T-helper 17 cell (primary cell): ENCODE data around the gene WDR38. TPM values are rescaled to one million over a fixed set of nuclear protein-coding genes. Genes with fewer than 3 reads are reported as not detected.

Experiments used
- ATAC-seq: fragments of 150-1000 bp; cut with Tn5 transposase; 2 replicates; pipeline ENCODE4 v1.10.0; 2021; ENCODE audit warnings: mild to moderate bottlenecking, moderate library complexity
- DNase-seq, 3 donors: peaks; one replicate each; pipeline versions ENCODE4 v3.0.0 to v3.0.0-alpha.2; 2020 to 2021
- H3K9me3 ChIP-seq: one replicate; pipeline ENCODE4 v1.7.0; 2013; ENCODE audit warnings: low read length, mild to moderate bottlenecking; ENCODE audit not compliant: control insufficient read depth, poor library complexity, severe bottlenecking
- H3K27ac Mint-ChIP-seq: one replicate; pipeline ENCODE4 v1.8.0; 2022; ENCODE audit warnings: mild to moderate bottlenecking, moderate library complexity, mixed read lengths
- H3K27me3 Mint-ChIP-seq: one replicate; pipeline ENCODE4 v1.8.0; 2022; ENCODE audit warnings: mixed read lengths
- H3K36me3 Mint-ChIP-seq: one replicate; pipeline ENCODE4 v1.8.0; 2022; ENCODE audit warnings: low read depth, mixed read lengths
- H3K4me1 Mint-ChIP-seq: one replicate; pipeline ENCODE4 v1.8.0; 2022; ENCODE audit warnings: mild to moderate bottlenecking, mixed read lengths
- H3K4me3 Mint-ChIP-seq: one replicate; pipeline ENCODE4 v1.8.0; 2022; ENCODE audit warnings: mild to moderate bottlenecking, moderate library complexity, mixed read lengths
- total RNA-seq, 4 donors: library from RNA in 2 of 4; stranded (reverse) in 2 of 4; gene quantifications; one replicate each; pipeline ENCODE4 v1.2.3 and lab custom pipeline; 2022 to 2026

WDR38 gene
- total RNA-seq, 2 donors from 2014 or later: not detected

DNA sequence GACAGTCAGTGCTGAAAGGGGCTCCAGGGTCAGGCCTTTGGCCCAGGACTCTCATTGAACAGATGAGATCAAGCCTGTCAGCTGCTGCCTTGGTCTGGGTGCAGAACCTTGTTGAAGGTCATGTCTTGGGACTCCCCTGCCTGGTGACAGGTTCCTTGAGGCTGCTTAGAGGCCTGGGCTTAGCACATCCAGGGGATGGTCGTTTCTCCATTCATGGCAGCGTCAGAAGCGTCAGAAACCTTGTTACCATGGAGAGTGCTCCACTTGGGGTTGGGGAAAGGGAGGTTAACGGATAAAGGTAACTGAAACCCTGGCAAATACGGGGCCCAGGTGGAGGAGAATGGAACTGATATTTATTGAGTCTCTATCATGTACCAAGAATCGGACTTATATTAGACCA lies 17.5 kb downstream of the WDR38 start:
- ATAC-seq (no peak), DNase-seq (no peak)
- Mint-ChIP-seq H3K36me3 (peaks cover 4% of the 10 kb centered on the region), H3K4me3 (peak overlapping the region; percentile 93), H3K27me3 (no peaks in the 10 kb centered on the region), H3K27ac (peak overlapping the region; percentile 93), H3K4me1 (peaks cover 31% of the 10 kb centered on the region)
- H3K9me3 ChIP-seq: no peaks in the 10 kb centered on the region

GRCh38 chr9:124871156-124871561 lies 17.9 kb downstream of the WDR38 start:
- Mint-ChIP-seq H3K4me3 (peak overlapping the region; percentile 93), H3K27me3 (no peaks in the 10 kb centered on the region), H3K27ac (peak overlapping the region; percentile 93), H3K36me3 (peaks cover 4% of the 10 kb centered on the region), H3K4me1 (peaks cover 31% of the 10 kb centered on the region)
- no peak for DNase-seq
- no peak for ATAC-seq
- H3K9me3 ChIP-seq: no peaks in the 10 kb centered on the region

GRCh38 chr9:124873664-124874063 lies 20.4 kb downstream of the WDR38 start:
- Mint-ChIP-seq H3K36me3 (peaks cover 7% of the 10 kb centered on the region), H3K4me3 (no peak overlapping the region), H3K4me1 (peaks cover 29% of the 10 kb centered on the region), H3K27me3 (no peaks in the 10 kb centered on the region), H3K27ac (no peak overlapping the region)
- DNase-seq (no peak), ATAC-seq (no peak)
- H3K9me3 ChIP-seq: no peaks in the 10 kb centered on the region

- Mint-ChIP-seq H3K36me3 (peaks cover 10% of the 10 kb centered on the region), H3K4me3 (no peak overlapping the region), H3K27ac (no peak overlapping the region), H3K27me3 (no peaks in the 10 kb centered on the region), H3K4me1 (peaks cover 28% of the 10 kb centered on the region)
- DNase-seq (no peak), ATAC-seq (no peak)
- no peaks in the 10 kb centered on the region for H3K9me3 ChIP-seq
Observed at GRCh38 chr9:124875501-124875900, 22.2 kb downstream of the WDR38 start.

DNA sequence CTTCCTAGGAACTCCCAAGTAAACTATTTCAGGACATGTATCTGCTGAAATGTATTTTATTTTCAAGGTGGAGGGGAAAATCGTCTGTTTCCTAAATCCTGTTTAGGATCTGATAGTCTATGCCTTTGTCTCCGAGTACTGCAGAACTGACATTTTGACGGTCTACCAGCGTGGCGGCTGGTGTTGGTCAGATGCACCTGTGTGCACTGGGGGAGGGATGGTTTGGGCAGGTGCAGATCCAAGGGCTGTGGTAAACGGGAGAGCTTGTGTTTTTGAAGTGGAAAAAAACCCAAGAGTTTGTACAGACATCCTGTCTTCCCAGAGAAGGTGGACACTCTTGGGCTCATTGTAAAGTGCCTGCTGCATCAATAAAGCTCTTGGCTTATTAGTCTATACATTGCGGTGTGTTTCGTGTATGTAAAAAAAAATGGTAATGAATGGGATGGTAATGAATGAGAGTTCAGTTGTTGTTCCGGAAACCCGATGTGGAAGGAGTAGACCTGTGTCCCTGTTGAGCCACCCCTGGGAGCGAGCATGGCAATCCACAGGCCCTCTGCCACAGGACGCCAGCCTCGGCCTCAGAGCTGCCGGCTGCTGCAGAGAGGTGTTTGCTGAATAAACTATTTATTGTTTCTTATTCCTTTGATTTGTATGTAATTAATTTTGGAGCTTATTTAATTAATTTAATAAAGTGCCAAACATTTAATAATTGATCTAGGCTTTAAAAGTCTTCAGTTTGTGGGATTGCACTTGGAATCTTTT lies 23.9 kb downstream of the WDR38 start:
- Mint-ChIP-seq H3K36me3 (peaks cover 10% of the 10 kb centered on the region), H3K27ac (no peak overlapping the region), H3K4me3 (no peak overlapping the region), H3K4me1 (peaks cover 12% of the 10 kb centered on the region), H3K27me3 (no peaks in the 10 kb centered on the region)
- ATAC-seq (no peak), DNase-seq (no peak)
- H3K9me3 ChIP-seq: no peaks in the 10 kb centered on the region

DNA sequence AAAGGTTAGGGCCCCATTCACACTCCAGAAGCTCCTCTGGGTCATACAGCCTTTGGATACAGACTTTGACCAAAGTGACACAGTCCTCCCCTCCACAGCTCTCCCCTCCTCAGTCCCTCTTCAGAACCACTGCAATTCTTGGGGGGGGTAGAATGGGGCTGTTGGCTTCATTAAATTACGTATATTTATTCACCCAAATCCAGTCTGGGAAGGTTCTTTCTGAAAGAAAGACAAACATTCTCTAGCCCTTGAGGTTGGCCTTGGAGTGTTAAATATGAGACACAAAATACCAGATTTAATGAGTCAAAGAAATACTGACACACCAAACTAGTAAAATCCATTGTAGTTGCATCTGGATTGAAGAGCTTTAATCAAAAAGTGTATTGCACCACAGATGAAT lies 24.8 kb downstream of the WDR38 start:
- no peak overlapping the region for H3K4me3 Mint-ChIP-seq
- no peak for DNase-seq
- no peak overlapping the region for H3K27ac Mint-ChIP-seq
- H3K27me3 Mint-ChIP-seq: no peaks in the 10 kb centered on the region
- peaks cover 9% of the 10 kb centered on the region for H3K36me3 Mint-ChIP-seq
- ATAC-seq: no peak
- H3K9me3 ChIP-seq: no peaks in the 10 kb centered on the region
- H3K4me1 Mint-ChIP-seq: peaks cover 10% of the 10 kb centered on the region

- DNase-seq (no peak), ATAC-seq (no peak)
- Mint-ChIP-seq H3K4me1 (peaks cover 8% of the 10 kb centered on the region), H3K27me3 (no peaks in the 10 kb centered on the region), H3K4me3 (no peak overlapping the region), H3K36me3 (peaks cover 6% of the 10 kb centered on the region), H3K27ac (no peak overlapping the region)
- H3K9me3 ChIP-seq: no peaks in the 10 kb centered on the region
Observed at GRCh38 chr9:124878518-124878917, 25.3 kb downstream of the WDR38 start.

- H3K27ac Mint-ChIP-seq: no peak overlapping the region
- H3K36me3 Mint-ChIP-seq: peaks cover 6% of the 10 kb centered on the region
- DNase-seq: no peak
- no peaks in the 10 kb centered on the region for H3K27me3 Mint-ChIP-seq
- peaks cover 8% of the 10 kb centered on the region for H3K4me1 Mint-ChIP-seq
- H3K4me3 Mint-ChIP-seq: no peak overlapping the region
- H3K9me3 ChIP-seq: no peaks in the 10 kb centered on the region
- ATAC-seq: no peak
Observed at GRCh38 chr9:124879226-124879625, 26.0 kb downstream of the WDR38 start.

- DNase-seq (no peak), ATAC-seq (no peak)
- Mint-ChIP-seq H3K27ac (no peak overlapping the region), H3K4me1 (peaks cover 5% of the 10 kb centered on the region), H3K4me3 (no peak overlapping the region), H3K36me3 (peaks cover 7% of the 10 kb centered on the region), H3K27me3 (no peaks in the 10 kb centered on the region)
- no peaks in the 10 kb centered on the region for H3K9me3 ChIP-seq
Observed at GRCh38 chr9:124880501-124880900, 27.2 kb downstream of the WDR38 start.

DNA sequence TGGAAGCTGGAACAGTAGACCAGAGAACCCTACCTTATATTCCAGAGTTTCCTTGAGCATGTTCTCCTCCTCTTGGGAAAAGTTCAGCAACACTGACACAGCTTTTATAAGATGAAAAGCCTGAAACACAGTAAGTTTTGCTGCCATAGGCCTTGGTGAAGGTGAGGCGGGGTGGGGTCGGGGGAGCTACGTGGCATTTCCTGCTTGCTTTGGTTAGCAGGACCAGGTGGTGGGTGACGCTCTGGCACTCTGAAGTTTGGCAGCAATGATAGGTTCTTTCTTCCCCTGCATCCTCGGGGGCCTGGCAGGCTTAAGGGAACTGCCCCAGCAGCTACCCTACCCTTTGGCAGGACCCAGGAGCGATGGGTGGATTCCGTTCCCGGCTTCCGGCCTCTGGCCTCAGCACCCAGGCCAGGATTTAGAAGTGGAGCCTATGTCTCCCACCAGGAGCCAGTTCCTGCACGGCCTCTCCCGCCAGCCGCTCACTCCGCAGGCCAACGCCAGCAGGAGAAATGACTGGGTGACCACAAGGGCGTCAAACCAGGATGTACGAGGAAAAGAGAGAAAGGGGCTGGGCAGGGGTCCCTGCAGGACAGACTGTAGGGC lies 28.0 kb downstream of the WDR38 start:
- Mint-ChIP-seq H3K4me1 (peaks cover 8% of the 10 kb centered on the region), H3K36me3 (peaks cover 12% of the 10 kb centered on the region), H3K27ac (no peak overlapping the region), H3K27me3 (no peaks in the 10 kb centered on the region), H3K4me3 (no peak overlapping the region)
- DNase-seq (no peak), ATAC-seq (no peak)
- no peaks in the 10 kb centered on the region for H3K9me3 ChIP-seq

GRCh38 chr9:124882231-124882630 lies 29.0 kb downstream of the WDR38 start:
- no peak for ATAC-seq
- DNase-seq: no peak
- H3K4me1 Mint-ChIP-seq: peaks cover 8% of the 10 kb centered on the region
- no peaks in the 10 kb centered on the region for H3K9me3 ChIP-seq
- H3K27me3 Mint-ChIP-seq: no peaks in the 10 kb centered on the region
- no peak overlapping the region for H3K4me3 Mint-ChIP-seq
- H3K36me3 Mint-ChIP-seq: peaks cover 14% of the 10 kb centered on the region
- no peak overlapping the region for H3K27ac Mint-ChIP-seq

- no peak for DNase-seq
- peaks cover 5% of the 10 kb centered on the region for H3K4me1 Mint-ChIP-seq
- peaks cover 14% of the 10 kb centered on the region for H3K36me3 Mint-ChIP-seq
- no peak overlapping the region for H3K27ac Mint-ChIP-seq
- no peak overlapping the region for H3K4me3 Mint-ChIP-seq
- ATAC-seq: no peak
- no peaks in the 10 kb centered on the region for H3K9me3 ChIP-seq
- no peaks in the 10 kb centered on the region for H3K27me3 Mint-ChIP-seq
Observed at GRCh38 chr9:124884376-124884775, 31.1 kb downstream of the WDR38 start.

- Mint-ChIP-seq H3K27ac (no peak overlapping the region), H3K4me3 (no peak overlapping the region), H3K36me3 (peaks cover 17% of the 10 kb centered on the region), H3K4me1 (peaks cover 5% of the 10 kb centered on the region), H3K27me3 (no peaks in the 10 kb centered on the region)
- no peak for ATAC-seq
- no peak for DNase-seq
- no peaks in the 10 kb centered on the region for H3K9me3 ChIP-seq
Observed at GRCh38 chr9:124885551-124885950, 32.3 kb downstream of the WDR38 start.

DNA sequence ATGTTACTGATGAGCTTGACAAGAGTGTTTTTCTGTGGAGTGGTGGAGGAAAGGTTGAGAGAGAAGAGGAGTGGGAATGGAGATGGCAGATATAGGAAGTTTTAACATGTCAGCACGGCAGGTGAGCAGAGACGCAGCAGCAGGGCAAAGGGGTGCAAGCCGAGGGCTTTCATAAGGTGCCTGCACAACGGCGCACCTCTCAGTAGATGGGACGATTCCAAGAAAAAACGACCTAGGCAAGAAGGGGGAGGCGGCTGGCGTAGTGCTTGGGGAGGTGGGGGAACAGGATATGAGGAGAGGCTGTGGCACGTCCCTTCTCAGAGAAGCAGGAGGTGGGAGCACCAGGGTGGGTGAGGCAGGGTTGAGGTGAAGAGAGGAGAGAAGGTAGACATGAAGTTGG lies 33.2 kb downstream of the WDR38 start:
- Mint-ChIP-seq H3K27ac (no peak overlapping the region), H3K36me3 (peaks cover 18% of the 10 kb centered on the region), H3K4me3 (no peak overlapping the region), H3K4me1 (peaks cover 5% of the 10 kb centered on the region), H3K27me3 (no peaks in the 10 kb centered on the region)
- H3K9me3 ChIP-seq: no peaks in the 10 kb centered on the region
- DNase-seq (no peak), ATAC-seq (no peak)
